HK-2 (cell line): ENCODE data around the gene ZFP36L1.
A peak's percentile ranks its signal among the peaks of the same experiment; 100 is the strongest.

Experiments
- DNase-seq: peaks from one replicate; pipeline ENCODE4 v3.0.0-alpha.2; 2018; ENCODE audit not compliant: unreplicated experiment

Gene ZFP36L1

GRCh38 chr14:68795597-68796417 lies 2.9 kb upstream of the ZFP36L1 start:
- peak; percentile 85 for DNase-seq

GRCh38 chr14:68794851-68795596 lies 2.2 kb upstream of the ZFP36L1 start:
- peak; percentile 71 for DNase-seq

DNA sequence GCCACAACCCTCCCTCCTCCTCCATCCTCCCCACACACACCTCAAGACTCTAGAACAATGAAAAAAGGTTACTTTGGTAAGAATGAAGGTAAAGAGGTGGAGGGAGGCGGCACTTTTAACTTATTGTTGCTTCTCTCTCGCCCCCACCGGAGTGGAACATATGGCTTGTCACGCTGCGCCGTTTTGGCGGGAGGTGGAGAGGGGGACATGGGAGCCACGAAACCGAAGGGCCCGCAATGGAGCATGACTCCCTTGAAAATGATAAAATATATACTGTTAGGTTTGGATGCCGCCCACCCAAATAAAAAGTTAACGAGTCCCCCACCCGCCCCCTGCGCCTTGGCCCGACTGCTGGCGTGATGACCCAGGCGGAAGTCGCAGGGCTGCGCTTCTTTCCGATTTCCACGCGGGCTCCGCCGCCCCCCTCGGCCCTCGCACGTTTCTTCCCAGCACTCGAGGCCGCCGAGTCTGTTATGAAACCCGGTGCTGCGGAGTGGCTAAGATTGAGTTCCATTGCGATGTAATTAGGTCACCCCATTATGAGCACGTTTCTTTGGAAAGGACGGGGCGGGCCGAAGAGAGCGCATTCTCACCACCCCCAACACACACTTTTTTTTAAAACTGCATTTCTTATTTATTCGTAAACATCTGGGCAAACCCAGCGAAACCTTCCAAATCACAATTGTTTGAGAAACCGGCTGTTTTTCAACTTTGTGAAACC lies 1.4 kb upstream of the ZFP36L1 start:
- peak; percentile 85 for DNase-seq

DNA sequence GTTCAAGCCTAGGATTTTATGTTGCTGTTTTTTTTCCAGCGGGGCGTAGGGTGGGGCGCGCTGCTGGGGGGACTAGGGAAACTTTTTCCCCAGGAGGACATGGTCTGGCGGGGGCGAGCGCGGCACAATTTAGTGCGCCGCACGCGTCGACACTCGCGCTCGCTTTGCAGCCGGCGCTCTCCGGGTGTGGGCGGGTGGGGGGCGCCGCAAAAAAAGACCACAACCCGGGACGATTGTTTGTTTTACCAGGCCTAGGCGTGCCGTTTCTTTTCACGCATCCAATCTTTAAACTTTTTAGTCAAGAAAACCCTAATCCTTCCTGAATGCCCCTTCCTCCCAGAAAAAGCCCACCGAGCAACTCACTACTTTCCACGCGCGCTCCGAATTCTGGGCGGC lies 865 bp upstream of the ZFP36L1 start:
- DNase-seq, result no peak

DNA sequence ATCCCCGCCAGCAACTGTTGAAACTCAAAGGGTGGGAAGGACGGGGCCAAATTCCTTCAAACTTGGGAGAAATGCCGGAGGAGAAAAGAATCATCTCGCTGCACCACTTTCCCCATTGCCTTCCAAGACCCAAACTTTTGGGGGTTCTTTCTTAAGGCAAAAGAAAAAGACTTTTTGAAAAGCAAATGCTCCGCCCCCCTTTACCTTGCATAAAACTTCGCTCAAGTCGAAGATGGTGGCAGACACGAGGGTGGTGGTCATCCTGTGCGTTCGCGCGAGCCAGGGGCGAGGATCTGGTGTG lies 239 bp downstream of the ZFP36L1 start:
- DNase-seq, result no peak

DNA sequence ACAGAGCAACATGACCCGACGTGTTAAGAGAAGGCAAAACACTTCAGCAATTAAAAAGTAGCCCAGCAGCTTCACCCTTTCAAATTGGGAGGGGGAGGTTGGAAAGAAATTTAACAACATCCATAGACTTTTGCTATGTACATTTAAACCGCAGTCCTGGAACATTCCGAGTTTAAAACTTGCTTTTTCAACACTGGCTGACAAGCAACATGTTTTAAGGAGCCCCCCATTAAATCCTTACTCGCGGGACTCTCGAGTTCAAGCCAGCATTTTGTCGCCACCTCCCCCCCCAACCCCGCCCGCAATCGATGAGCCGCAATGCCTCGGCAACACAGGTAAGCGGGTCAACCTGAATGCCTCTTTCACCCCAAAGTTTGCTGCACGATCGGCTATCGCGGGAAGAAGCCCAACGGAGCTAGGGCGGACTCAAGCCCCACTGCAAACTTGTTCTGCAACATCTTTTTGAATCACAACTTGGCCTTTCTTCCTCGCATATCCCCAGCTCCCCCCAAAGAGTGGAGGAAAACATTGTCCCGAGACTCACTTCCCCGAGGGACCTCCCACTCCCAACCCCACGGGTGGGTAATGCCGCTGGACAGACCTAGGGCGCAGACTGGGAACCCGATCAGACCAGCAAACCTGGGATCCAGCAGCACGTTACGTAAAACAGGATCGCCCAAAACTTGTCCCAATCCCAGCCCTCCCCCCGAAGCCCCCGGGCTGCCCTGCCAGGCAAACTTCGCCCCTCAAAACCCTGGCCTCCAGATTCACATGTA lies 777 bp downstream of the ZFP36L1 start:
- peak; percentile 38 for DNase-seq

DNA sequence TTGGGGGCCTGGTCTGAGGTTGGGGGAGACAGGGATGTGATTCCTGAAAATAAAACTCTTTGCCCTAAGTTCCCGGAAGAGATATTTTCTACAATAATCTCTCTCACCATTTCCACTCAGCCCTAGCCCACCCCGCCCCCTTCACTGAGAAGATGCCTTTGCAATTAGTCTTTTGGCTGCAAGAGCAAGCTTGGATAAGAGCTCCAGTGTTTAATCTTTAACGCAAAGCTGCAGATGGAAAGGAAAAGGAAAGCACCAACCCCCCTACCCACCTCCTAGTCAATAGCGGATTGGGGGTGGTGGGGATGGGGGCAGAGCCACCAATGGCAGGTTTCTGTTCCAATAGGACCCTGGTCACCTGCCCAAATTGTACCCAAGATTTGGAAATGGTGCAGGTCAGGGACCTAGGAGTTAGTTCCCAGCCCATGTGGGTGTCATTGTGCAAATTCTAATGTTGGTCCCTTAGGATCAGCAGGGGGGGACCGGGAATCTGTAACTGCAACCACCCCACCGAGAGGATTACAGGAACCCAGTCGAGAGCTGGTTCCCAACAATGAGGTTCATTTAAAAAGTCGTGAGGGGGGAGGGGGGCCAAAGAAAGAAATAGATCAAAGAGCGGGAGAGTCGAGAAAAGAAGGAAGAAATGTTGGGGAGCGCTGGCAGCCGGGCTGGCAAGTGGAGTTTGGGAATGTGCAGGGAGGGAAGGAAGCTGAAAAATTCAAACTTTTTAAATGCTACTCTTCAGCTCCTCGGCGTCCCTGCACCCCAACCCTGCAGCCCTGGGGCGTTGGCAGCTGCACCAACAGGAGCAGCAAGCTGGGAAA lies 1.6 kb downstream of the ZFP36L1 start:
- peak; percentile 38 for DNase-seq

- peak; percentile 37 for DNase-seq
Observed at GRCh38 chr14:68790644-68791077, 2.2 kb downstream of the ZFP36L1 start.

GRCh38 chr14:68789821-68790643 lies 2.8 kb downstream of the ZFP36L1 start:
- DNase-seq, result peak; percentile 56

DNA sequence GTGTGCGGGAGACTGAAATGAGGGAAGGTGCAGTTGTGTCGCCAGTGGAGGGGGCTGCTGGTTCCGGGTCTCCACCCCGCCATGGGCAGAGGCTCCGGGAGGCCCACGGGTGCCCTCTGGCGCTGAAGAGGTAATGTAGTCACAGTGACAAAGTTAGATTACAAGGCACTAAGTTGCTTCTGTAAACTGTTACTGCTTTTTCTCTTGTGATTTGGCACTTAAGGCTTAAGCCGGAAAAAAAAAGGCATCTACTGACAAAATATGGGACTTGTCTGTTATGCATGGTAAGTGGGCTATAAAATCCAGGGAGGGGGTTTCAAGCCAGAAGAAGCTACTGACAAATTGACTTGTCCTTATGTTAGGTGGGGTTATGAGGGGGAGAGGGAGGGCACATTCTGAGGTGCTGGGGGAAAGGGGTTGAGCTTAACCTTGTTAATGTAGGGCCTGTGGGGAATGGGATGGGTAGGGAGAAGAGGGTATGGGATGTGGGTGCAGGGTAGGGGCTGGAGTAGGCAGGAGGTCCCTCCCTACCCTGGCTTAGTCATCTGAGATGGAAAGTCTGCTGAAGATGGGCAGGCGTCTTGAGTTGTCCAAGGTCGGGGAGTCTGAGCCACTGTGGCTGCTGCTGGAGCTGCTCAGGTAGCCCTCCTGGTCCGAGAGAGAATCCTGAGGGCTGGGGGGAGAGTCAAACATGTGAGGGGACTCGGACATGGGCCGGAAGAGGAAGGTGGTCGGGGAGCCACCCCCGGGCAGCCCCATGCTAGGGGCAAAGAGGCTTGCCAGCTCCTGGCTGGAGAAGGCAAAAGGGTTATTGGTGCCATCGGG lies 3.7 kb downstream of the ZFP36L1 start:
- DNase-seq, result peak; percentile 66

DNA sequence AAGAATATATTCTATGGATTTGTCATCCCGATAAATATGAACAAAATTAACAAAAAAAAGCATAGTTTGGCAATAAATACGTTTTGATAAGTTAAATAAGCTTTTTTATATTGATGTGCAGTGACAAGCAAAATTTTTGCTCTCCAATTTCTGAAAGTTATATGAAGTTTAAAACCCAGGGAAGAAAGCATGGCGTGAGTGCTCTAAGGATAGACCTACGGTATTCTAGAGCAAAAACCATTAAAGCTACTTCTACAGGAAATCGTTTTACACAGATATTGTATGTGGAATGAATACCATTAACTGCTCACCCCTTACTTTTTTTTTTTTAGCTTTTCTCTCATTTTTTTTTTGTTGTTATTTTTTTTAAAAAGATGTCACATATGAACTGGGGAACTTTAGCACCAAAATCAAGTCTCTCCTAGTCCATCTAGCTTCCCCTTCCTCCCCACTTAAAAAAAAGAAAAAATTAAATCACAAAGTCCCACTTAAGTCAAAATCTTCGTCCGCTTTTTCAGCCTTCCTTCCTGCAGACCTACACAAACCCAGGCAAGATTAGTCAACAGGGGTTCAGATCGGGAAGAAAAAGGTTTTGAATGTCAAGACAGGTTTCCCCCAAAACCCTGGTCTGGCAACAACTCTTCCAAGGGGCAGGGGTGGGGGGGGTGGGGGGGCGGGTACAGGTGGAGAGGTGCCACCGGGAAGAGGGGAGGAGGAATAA lies 4.4 kb downstream of the ZFP36L1 start:
- no peak for DNase-seq

GRCh38 chr14:68787092-68787992 lies 5.5 kb downstream of the ZFP36L1 start:
- DNase-seq, result peak; percentile 86

GRCh38 chr14:68786491-68787091 lies 6.3 kb downstream of the ZFP36L1 start:
- peak; percentile 87 for DNase-seq

DNA sequence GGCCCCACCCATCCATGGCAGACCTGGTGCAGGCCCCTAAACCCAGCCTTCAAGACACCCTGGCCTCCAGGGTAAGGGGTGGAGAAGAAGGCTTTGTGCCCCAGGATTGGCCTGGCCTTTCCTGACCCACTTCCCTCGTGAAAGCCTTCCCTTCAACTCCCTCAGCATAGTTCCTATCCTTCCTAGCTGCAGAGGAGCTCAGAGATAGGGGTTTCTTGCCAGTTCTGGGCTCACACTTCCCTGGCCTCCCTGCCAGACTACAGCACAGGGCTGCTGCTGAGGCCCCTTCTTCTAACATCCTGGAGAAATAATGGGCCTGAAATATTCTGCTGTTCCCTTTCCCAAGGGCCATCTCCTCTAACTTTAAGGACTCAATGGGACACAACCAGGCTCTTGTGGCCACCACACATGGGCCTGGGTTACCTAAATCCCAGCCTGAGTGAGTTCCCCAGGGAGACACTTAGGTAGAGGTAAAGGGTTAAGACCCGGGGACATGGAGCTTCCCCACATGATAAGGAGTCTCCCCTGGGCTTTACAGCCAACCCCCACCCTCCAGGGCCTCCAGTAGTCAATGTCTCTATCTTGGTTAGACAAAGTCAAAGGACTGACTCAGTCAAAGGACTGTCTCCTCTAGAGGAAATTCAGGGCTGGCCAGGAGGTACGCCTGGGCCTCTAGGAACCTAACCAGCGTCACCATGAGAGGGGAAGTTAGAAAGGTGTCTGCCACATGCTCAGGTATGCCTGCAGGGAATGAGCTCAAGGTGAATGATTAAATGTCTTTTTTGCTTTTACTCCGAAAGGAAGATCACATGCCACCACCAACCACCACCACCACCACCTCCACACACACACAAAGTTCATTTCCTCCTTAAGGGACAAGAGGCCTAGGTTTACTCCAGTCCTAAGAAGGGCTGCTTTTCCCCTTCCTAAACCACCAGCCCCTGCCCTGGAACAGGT lies 7.1 kb downstream of the ZFP36L1 start:
- DNase-seq, result peak; percentile 69

GRCh38 chr14:68784978-68785533 lies 7.8 kb downstream of the ZFP36L1 start:
- peak; percentile 69 for DNase-seq
